Stimulated activated CD8-positive, alpha-beta memory T cell treated with anti-CD3 and anti-CD28 coated beads, Interleukin-12 subunit alpha, Interleukin-12 subunit beta, amount 100 ng/mL, for 24 hours (primary cell): Measurements from ENCODE around the gene PAXX.
A peak's percentile ranks its signal among the peaks of the same experiment; 100 is the strongest.
"Not testable (repeated sequence)": the region's sequence is repeated elsewhere in the genome, so short reads cannot be mapped to it uniquely, and the experiment has no call there.

ENCODE experiments used
- DNase-seq: peaks from one replicate; pipeline ENCODE4 v3.0.0-alpha.2; 2020; ENCODE audit errors: extremely low read depth

PAXX gene

DNA sequence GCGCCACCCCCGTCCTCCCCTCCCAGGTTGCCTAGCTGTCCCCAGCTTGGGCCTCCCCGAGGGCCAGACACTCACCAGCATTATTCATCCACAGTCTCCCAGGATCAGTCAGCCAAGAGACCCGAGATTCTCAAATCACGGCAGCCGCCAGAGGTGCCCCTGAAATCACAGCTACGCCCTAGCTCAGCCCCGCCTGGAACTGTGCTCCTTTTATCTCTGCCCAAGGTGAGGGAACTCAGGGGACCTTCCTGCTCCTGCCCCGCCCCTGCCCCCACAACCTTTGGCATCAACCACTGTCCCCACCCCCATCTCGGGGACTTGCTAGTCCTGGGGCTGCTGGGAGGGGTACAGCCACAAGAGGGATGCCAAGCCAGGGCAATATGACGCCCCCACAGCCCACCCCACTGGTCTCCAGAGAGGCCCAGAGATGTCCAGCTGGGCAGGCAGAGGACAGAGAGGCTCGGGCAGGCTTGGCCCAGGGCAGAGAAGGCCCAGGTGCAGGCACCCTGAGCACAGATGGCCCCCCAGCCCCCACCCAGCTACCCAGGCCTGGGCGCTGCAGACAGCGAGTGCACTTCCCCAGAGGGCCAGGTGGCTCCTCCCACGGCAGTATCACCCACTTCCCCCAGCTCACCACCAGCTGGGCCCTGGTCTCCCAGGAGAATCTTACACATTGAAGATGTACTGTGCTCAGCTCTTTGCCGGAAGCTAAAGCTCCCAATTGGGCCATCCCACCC is 39.9 kb downstream of the PAXX start, which contains the start of gene FUT7:
Gene FUT7 (minus strand): TSS at position 185 of the 737 bp plus-strand sequence. CDS start 97 bp downstream, at position 88.
- no peak for DNase-seq

GRCh38 chr9:137032858-137033257 is 40.6 kb downstream of the PAXX start:
- DNase-seq: no peak

- DNase-seq: not testable (repeated sequence)
Measured at GRCh38 chr9:137033481-137033880, 41.3 kb downstream of the PAXX start.

DNA sequence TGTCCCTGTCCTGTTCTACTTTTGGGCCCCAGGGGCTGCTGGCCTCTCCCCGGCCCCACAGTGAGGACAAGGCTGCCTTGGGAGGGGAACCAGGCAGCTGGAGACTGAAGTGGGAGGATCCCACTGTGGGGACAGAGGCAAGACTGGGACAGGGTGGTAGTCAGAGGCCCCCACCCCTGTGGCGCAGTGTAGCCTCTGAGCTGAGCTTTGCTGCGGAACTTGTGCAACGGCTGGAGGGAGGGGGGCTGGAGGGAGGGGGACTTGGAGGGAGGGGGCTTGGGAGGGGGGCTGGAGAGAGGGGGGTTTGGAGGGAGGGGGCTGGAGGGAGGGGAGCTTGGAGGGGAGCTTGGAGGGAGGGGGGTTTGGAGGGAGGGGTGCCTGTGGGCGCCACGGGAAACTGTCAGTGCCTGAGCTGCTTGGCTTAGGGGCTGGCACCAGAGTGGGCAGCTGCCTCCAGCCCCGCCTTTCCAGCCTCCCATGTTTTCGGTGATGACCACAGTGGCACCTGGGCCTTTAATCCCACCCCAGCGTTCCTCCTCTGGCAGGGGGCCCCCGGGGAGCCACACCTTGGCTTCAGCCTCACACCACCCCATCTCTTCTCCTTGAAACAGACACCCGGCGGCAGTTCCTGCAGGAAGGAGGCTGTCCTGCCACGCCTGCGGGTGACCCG is 42.0 kb downstream of the PAXX start:
- no peak for DNase-seq

GRCh38 chr9:137034709-137035506 is 42.7 kb downstream of the PAXX start:
- peak; percentile 66 for DNase-seq

GRCh38 chr9:137035507-137035834 is 43.2 kb downstream of the PAXX start:
- no peak for DNase-seq

- no peak for DNase-seq
Measured at GRCh38 chr9:137035937-137036336, 43.7 kb downstream of the PAXX start.

DNA sequence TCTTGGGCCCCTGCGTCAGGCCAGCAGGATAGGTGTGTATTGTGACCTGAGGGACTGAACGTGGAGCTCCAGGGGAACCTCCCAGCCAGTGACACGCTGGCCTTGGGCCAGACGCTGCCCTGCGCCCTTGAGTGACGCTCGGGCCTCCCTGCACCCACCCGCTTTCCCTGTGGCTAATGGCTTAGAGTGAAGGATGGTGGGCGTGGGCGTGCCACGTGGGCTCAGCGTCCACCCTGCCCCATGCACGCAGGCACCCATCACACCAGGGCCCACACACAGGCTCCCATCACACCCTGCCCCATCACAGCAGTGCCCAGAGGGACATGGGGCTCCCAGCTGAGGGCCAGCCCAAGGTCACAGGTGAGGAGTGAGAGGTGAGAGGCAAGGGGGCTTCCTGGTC is 44.8 kb downstream of the PAXX start:
- no peak for DNase-seq

- DNase-seq: no peak
Measured at GRCh38 chr9:137037483-137037882, 45.3 kb downstream of the PAXX start.

- no peak for DNase-seq
Measured at GRCh38 chr9:137038916-137039315, 46.7 kb downstream of the PAXX start.

- no peak for DNase-seq
Measured at GRCh38 chr9:137039611-137040366, 47.6 kb downstream of the PAXX start.

DNA sequence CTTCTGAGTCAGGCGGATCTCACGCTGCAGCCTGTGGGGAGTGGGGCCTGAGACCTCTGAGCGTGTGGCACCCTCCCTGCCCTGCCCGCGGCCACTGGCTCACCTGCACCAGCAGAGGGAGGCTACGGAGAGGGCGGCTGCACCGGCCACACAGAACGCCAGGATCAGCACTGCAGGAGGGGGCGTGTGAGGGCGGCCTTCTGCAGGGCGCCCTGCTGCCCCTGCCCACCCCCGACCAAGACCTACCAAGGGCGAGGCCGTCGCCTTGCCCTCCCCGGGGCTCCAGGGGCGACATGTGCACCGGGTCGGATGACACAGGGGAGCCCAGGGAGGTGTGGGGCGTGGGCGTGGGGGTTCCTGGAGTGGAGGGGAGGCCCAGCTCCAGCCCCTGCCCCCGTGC is 48.3 kb downstream of the PAXX start:
- no peak for DNase-seq

- DNase-seq: no peak
Measured at GRCh38 chr9:137041124-137041523, 48.9 kb downstream of the PAXX start.

DNA sequence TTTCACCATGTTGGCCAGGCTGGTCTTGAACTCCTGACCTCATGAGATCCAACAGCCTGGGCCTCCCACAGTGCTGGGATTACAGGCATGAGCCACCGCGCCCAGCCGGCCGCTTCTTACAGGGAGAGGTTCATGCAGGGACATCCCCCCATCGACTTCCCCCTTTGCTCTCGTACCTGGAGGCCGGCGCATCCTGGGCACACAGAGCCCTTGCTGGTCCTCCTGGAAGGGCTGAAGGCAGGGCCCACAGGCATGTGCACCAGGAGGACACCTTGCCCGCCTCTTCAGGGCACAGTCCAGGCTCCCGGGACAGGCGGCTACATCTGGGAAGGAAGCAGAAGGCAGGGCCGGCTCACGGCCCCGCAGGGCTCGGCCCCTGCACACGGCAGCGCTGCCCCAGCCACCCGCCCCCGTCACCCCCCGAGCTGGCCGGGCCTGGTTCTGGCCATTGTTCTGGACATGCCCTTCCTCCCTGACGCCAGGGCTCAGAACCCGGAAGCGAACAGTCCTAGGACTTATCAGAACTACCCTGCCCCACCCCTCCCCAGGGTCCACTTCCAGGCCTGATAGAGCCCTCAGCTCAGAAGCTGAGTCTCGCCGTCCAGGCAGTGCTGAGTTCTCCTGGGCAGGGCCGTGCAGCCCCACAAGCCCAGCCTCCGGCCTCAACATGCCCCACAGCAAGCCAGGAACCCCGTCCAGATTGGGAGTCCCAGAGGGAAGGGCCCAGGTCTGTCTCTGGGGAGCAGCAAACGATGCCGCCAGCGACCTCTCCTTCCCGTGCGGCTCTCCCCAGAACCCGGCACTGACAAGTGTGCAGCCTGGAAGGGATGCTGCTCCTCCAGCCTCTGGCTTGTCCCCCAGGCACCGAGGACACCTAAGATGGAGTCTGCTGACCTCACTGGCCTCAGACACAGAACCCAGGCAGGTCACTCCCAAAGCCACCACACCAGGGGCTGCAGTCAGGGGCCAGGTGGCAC is 50.8 kb downstream of the PAXX start:
- no peak for DNase-seq
